Left kidney (tissue), 2 donors: ENCODE measurements around the gene MX1. TPM values are rescaled to one million over a fixed set of nuclear protein-coding genes. Genes with fewer than 3 reads are reported as not detected.

Experiments used
- DNase-seq: peaks from one replicate; pipeline ENCODE4 v3.0.0-alpha.2; 2013
- polyA plus RNA-seq: library from polyadenylated mRNA; unstranded; fragments of 120-200 nt; gene quantifications from one replicate; pipeline ENCODE4 v1.2.1, GENCODE V29; 2013; ENCODE audit not compliant: insufficient read length

The MX1 gene
- polyA plus RNA-seq, 1 donor = 8.4 TPM

DNA sequence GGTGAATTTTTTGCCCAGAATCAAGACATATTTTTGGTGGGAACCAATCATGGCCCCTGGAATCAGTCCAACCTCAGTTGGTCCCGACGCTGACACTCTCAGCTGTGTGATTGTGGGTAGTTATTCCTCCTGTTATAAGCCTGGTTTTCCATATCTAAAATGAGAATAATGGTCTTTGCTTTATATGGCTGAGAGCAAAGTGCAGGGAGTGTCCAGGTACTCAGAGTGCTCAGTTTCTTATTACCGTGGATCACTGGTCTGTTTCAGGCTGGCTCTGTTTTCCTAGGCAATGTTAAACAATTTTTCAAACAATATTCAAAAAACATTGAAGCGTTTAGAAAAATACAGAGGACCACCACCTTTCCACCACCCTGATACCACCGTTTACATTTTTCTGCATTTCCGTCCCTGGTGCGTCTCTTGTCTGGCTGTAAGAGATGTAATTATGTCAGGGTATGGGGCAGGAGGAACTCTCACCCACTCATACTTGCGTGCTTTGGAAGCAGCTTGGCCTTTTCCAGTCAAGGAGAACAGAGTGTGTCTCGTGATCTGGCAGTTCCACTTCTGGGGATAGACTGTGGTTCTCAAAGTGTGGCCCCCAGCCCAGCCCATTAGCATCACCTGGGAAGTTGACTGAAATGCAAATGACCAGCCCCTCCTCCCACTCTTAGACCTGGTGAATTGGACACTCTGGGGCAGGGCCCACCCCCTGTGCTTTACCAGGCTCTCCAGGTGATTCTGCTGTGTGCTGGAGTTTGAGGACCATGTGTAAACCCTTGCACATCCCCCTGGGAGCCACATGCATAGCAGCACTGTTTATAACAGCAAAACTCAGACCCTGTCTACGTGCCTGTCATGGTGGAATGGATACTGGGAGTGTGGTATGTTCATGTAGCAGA, 6.8 kb downstream of the MX1 start:
- no peak for DNase-seq

GRCh38 chr21:41433566-41433965, 7.5 kb downstream of the MX1 start:
- no peak for DNase-seq

DNA sequence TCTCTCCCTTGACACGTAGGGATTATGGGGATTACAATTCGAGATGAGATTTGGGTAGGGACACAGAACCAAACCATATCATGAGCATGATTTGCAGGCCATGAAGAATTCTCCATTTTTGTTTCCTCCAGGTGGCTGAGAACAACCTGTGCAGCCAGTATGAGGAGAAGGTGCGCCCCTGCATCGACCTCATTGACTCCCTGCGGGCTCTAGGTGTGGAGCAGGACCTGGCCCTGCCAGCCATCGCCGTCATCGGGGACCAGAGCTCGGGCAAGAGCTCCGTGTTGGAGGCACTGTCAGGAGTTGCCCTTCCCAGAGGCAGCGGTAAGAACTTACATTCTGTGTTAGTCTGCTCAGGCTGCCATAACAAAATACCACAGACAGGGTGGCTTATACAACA, 9.7 kb downstream of the MX1 start:
- no peak for DNase-seq

- no peak for DNase-seq
Observed at GRCh38 chr21:41437729-41438128, 11.7 kb downstream of the MX1 start.

- no peak for DNase-seq
Observed at GRCh38 chr21:41438425-41439113, 12.5 kb downstream of the MX1 start.

- DNase-seq = no peak
Observed at GRCh38 chr21:41439248-41439647, 13.2 kb downstream of the MX1 start.

DNA sequence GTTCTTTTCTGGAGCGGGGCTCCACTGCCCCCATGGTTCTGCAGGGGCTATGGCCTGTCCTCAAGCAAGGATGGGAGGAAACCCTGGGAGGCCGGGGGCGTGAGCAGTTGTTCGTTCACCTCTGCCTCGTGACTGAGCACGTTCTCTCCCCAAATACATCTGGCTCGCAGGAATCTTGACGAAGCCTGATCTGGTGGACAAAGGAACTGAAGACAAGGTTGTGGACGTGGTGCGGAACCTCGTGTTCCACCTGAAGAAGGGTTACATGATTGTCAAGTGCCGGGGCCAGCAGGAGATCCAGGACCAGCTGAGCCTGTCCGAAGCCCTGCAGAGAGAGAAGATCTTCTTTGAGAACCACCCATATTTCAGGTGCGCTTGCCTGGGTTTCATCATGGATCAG, 15.5 kb downstream of the MX1 start:
- no peak for DNase-seq

- DNase-seq = no peak
Observed at GRCh38 chr21:41442481-41443186, 16.6 kb downstream of the MX1 start.

GRCh38 chr21:41443562-41443961, 17.5 kb downstream of the MX1 start:
- DNase-seq = no peak

- no peak for DNase-seq
Observed at GRCh38 chr21:41444703-41445464, 18.8 kb downstream of the MX1 start.

GRCh38 chr21:41445465-41445862, 19.4 kb downstream of the MX1 start:
- DNase-seq = peak; percentile 28

DNA sequence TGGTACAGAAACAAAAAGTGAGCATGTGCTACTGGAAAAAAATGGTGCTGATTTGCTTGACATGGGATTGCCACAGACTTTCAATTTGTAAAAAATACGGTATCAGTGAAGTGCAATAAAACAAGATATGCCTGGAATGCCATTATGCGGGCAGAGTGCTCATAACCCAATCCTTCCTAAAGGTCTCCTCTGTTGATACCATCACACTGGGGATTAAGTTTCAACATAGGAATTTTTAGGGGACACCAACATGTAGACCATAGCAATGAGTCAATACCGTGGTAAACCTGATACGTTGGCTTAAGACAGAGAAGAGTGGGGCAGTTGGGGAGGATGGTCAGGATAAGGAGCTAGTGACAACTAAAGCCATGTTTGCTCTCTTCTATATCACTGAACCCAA, 20.5 kb downstream of the MX1 start:
- no peak for DNase-seq

GRCh38 chr21:41447356-41447755, 21.3 kb downstream of the MX1 start:
- DNase-seq = no peak

DNA sequence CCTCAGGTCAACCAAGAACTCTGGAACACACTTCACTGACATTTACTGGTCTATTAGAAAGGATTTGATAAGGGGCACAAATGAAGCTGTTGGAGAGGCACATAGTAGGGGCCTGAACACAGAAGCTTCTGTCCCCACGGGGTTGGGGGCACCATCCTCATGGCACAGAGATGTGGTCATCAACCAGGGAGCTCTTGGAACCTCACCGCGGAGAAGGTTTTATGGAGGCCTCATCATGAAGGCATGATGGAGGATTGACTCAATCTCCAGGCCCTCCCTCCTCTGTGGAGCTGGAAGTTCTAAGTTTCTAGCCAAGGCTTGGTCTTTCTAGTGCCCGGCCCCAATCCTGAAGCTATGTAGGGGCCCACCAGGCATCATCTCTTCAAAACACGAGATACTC, 23.6 kb downstream of the MX1 start:
- no peak for DNase-seq

DNA sequence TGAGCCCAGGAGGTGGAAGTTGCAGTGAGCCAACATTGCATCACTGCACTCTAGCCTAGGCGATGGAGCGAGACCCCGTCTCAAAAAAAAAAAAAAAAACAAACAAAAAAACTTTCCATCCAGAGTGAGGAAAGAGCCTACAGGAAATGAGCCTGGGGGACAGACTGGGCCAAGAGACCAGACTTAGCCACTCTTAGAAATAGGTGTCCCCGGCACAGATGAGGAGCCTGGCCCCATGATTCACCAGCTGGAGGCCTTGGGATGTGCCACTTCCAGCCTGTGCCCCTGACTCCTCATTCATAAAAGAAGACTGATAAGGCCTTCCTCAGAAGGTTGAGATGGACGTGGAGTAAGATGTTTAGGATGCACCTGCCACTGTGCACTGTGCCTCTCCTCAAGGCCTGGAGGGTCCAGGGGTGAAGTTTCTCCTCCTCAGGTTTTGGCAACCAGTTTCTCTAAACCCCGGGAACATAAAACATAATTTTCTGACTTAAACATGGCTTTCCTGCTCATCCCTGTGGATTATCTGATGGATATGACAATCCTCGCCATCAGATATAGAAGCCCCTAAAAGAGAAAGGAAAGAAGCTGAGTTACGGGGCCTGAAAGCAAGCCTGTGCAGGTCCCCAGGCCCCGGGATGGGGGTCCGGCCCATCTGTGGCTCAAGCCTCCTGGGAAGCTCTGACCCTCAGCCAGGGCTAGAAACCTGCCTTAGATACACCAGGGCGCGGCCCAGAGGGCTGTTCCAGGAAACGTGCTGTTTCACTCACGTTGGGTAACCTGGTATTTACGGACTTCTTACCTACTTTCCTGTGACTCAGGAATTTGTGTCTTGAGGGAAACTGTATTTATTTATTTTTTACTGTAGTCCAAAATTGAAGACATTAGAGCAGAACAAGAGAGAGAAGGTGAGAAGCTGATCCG, 26.0 kb downstream of the MX1 start:
- DNase-seq = no peak

DNA sequence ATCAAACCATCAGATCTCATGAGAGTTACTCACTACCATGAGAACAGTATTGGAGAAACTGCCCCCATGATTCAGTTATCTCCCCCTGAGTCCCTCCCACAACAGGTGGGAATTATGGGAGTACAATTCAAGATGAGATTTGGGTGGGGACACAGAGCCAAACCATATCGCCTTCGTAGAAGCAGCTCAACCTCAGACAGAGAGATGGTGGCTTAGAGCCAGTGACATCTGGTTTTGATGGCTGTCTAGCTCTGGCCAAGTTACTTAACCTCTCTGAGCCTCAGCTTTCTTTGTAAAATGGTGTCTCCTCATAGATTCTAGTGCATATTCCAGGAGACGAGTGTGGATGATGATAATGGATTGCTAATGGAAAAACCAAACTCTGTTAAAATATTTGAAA, 27.2 kb downstream of the MX1 start:
- no peak for DNase-seq

DNA sequence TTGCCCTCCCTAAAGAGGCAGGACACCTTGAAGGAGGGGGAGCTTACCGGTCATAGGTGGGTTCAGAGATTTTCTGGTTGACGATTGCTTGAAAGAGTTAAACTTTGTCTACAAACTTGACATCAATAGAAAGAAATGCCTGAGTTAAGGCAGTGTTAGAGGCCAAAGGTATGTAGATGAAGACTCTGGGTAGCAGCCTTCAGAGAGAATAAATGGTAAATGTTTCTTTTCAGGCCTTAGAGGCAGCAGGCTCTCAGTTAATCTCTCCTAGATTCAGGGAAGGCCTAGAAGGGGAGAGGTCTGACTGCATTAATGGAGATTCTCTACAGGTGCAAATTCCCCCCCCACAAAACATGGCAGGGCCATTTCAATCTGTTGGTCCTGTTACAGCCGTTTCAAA, 27.7 kb downstream of the MX1 start:
- DNase-seq = no peak

DNA sequence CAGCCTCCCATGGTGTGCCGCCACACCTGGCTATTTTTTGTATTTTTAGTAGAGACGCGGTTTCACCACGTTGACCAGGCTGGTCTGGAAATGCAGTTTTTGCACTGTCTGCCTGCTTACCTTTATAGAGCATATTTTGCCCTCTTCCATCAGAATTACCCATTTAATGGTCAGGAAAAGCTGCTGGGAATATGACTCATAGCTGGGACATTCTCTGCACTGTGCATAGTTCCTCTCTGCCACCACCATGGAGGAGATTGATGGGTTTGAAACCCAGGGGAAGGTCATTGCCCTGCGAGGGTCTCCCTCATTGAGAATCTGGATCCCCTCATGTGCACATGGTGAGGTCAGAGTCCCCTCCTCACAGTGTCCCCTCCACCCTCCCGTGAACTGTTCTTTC, 32.1 kb downstream of the MX1 start:
- no peak for DNase-seq

DNA sequence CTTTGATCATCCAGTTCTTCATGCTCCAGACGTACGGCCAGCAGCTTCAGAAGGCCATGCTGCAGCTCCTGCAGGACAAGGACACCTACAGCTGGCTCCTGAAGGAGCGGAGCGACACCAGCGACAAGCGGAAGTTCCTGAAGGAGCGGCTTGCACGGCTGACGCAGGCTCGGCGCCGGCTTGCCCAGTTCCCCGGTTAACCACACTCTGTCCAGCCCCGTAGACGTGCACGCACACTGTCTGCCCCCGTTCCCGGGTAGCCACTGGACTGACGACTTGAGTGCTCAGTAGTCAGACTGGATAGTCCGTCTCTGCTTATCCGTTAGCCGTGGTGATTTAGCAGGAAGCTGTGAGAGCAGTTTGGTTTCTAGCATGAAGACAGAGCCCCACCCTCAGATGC, 32.5 kb downstream of the MX1 start:
- no peak for DNase-seq

DNA sequence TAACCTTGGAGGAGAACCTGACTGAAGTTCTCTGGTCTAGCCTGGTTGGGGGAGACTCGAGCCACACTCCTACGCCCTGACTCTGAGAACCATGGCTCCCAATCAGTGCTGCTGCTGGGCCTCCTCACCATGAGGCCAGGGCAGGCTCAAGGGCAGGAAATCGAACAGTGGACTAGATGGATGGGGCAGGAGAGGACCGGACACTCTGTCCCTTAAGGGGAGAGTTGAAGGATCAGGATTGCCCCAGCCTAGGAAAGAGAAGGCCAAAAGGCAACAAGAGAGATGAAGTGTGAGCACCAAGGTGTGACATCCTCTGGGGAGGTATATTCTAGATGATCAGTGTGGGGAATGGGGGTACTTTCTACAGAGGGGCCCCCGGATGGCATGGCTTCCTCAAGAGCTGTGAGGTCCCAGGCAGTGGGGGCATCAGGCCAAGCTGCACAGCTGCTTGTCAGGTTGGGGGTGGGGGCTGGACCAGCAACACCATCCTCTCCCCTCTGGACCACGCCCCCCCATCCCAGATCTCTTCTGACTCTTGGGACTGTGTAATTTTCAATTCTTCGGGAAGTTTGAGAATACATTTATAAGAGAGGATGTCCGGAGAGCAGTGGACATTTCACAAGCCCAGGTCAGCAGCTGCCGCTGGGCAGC, 34.0 kb downstream of the MX1 start:
- DNase-seq = no peak
